ENCODE data around the gene ALDH4A1. TPM values are rescaled to one million over a fixed set of nuclear protein-coding genes. Genes with fewer than 3 reads are reported as not detected.

Gene ALDH4A1
- total and polyA plus RNA-seq, 9 of the 15 experiments (the other 6 are each of a cell fraction or from before 2014, with no cell fraction given): 0.27 to 31.4 (median 16.6) TPM

GRCh38 chr1:18902523-18903290 lies at the start of gene ALDH4A1 (continued):
- no peak for TF ChIP-seq SMAD3 (CRISPR knock-in tag; conservative IDR thresholded peaks at IDR 0.05)
- TF ChIP-seq CXXC5 (CRISPR knock-in tag; IDR thresholded peaks at IDR 0.05): peak; percentile 89
- peak; percentile 65 for TF ChIP-seq RBBP5 (IDR thresholded peaks at IDR 0.05; ENCODE audit: borderline replicate concordance, insufficient read depth, low read length, poor library complexity, severe bottlenecking)
- 0 out of 2 replicates have a peak, but pooled peaks have one; percentile 9 for TF ChIP-seq CBFA2T3 (IDR thresholded peaks at IDR 0.05)
- TF ChIP-seq, protein P1, sequence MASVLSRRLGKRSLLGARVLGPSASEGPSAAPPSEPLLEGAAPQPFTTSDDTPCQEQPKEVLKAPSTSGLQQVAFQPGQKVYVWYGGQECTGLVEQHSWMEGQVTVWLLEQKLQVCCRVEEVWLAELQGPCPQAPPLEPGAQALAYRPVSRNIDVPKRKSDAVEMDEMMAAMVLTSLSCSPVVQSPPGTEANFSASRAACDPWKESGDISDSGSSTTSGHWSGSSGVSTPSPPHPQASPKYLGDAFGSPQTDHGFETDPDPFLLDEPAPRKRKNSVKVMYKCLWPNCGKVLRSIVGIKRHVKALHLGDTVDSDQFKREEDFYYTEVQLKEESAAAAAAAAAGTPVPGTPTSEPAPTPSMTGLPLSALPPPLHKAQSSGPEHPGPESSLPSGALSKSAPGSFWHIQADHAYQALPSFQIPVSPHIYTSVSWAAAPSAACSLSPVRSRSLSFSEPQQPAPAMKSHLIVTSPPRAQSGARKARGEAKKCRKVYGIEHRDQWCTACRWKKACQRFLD (CRISPR knock-in tag; IDR thresholded peaks at IDR 0.05): peak; percentile 60; the same call in 1 of the 2 replicates
- peak; percentile 38; the same call in 1 of the 2 replicates for TF ChIP-seq TRIM28 (IDR thresholded peaks at IDR 0.05)
- peak; percentile 93 for TF ChIP-seq ASH1L (IDR thresholded peaks at IDR 0.05; ENCODE audit: borderline replicate concordance, low read depth, partially characterized antibody)
- 0 out of 2 replicates have a peak, but pooled peaks have one; percentile 20 for TF ChIP-seq ZBTB17 (CRISPR knock-in tag; IDR thresholded peaks at IDR 0.05)
- peak; percentile 40 for TF ChIP-seq RB1 (IDR thresholded peaks at IDR 0.05; ENCODE audit: low read depth)
- TF ChIP-seq CCNT2 (IDR thresholded peaks at IDR 0.05; ENCODE audit: borderline replicate concordance, extremely low read depth, insufficient read length, low read depth, low read length): peak; percentile 84
- TF ChIP-seq CBFA2T2 (conservative IDR thresholded peaks at IDR 0.05): peak; percentile 68
- peak; percentile 28; the same call in 1 of the 2 replicates for TF ChIP-seq ETV5 (CRISPR knock-in tag; IDR thresholded peaks at IDR 0.05; ENCODE audit: low read depth)
- TF ChIP-seq, protein P2, sequence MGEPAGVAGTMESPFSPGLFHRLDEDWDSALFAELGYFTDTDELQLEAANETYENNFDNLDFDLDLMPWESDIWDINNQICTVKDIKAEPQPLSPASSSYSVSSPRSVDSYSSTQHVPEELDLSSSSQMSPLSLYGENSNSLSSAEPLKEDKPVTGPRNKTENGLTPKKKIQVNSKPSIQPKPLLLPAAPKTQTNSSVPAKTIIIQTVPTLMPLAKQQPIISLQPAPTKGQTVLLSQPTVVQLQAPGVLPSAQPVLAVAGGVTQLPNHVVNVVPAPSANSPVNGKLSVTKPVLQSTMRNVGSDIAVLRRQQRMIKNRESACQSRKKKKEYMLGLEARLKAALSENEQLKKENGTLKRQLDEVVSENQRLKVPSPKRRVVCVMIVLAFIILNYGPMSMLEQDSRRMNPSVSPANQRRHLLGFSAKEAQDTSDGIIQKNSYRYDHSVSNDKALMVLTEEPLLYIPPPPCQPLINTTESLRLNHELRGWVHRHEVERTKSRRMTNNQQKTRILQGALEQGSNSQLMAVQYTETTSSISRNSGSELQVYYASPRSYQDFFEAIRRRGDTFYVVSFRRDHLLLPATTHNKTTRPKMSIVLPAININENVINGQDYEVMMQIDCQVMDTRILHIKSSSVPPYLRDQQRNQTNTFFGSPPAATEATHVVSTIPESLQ (CRISPR knock-in tag; IDR thresholded peaks at IDR 0.05): peak; percentile 88
- TF ChIP-seq ZSCAN32 (CRISPR knock-in tag; IDR thresholded peaks at IDR 0.05): no peak
- TF ChIP-seq SUPT5H (IDR thresholded peaks at IDR 0.05): peak; percentile 91
- TF ChIP-seq YY1 (IDR thresholded peaks at IDR 0.05; ENCODE audit: borderline replicate concordance in 1 of 3, control insufficient read depth in 1 of 3, extremely low read depth in 1 of 3, insufficient read depth in 3 of 3, insufficient read length in 1 of 3, insufficient replicate concordance in 2 of 3, low read depth in 1 of 3, low read length in 2 of 3): peak in 1 of 3 experiments; percentile 80
- TF ChIP-seq FOXM1 (IDR thresholded peaks at IDR 0.05; ENCODE audit: low read depth): 0 out of 2 replicates have a peak, but pooled peaks have one; percentile 27
- TF ChIP-seq FOXM1 (CRISPR knock-in tag; IDR thresholded peaks at IDR 0.05; ENCODE audit: low read depth): no peak
- TF ChIP-seq SMARCA4 (IDR thresholded peaks at IDR 0.05): peak; percentile 76; the same call in 1 of the 2 replicates
- TF ChIP-seq NFIC (IDR thresholded peaks at IDR 0.05): peak; percentile 87
- TF ChIP-seq DDX20 (tag; IDR thresholded peaks at IDR 0.05; ENCODE audit: low read depth): no peak
- TF ChIP-seq ZNF584 (CRISPR knock-in tag; IDR thresholded peaks at IDR 0.05; ENCODE audit: low read depth): no peak
- no peak for TF ChIP-seq ZNF696 (CRISPR knock-in tag; conservative IDR thresholded peaks at IDR 0.05)
- TF ChIP-seq, protein P3, sequence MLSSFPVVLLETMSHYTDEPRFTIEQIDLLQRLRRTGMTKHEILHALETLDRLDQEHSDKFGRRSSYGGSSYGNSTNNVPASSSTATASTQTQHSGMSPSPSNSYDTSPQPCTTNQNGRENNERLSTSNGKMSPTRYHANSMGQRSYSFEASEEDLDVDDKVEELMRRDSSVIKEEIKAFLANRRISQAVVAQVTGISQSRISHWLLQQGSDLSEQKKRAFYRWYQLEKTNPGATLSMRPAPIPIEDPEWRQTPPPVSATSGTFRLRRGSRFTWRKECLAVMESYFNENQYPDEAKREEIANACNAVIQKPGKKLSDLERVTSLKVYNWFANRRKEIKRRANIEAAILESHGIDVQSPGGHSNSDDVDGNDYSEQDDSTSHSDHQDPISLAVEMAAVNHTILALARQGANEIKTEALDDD (IDR thresholded peaks at IDR 0.05): 0 out of 2 replicates have a peak, but pooled peaks have one; percentile 27
- TF ChIP-seq NFRKB (IDR thresholded peaks at IDR 0.05; ENCODE audit: low read depth): no peak
